SK-N-SH (cell line): ENCODE measurements around the gene GPM6B. TPM values are rescaled to one million over a fixed set of nuclear protein-coding genes. Genes with fewer than 3 reads are reported as not detected.
A peak's percentile ranks its signal among the peaks of the same experiment; 100 is the strongest.

ENCODE experiments used
- CTCF ChIA-PET: fragments of 300-600, 350-600 bp; formaldehyde crosslinking; extraction: SDS; loops from one replicate; lab custom pipeline; 2021; lab: Yijun Ruan, JAX
- POLR2A ChIA-PET: fragments of 350-600 bp; sonication (Branson Sonifier 250); formaldehyde crosslinking; extraction: SDS; loops from one replicate; lab custom pipeline; 2020; ENCODE audit warnings: antibody characterized with exemption, inconsistent platforms; lab: Yijun Ruan, JAX
- DNase-seq: peaks from one replicate; pipeline ENCODE4 v3.0.0; 2012
- H2AFZ ChIP-seq: fragments of 200-600 bp; sonication (generic); 2 replicates; pipeline ENCODE4 v1.8.1; 2016; ENCODE audit warnings: antibody characterized with exemption, mild to moderate bottlenecking, low read depth
- H3F3A ChIP-seq: fragments of 200-600 bp; sonication (generic); replicated peaks from 2 replicates; pipeline ENCODE3; 2016; ENCODE audit warnings: antibody characterized with exemption, mild to moderate bottlenecking; ENCODE audit not compliant: insufficient read depth
- H3K27ac ChIP-seq, 2 experiments: fragments of 200-500 bp in 1 of 2; fragments of 200-600 bp in 1 of 2; sonication (Bioruptor generic) in 1 of 2; sonication (generic), shearing (Covaris generic) in 1 of 2; 2 replicates each; pipeline versions ENCODE4 v1.5.1 to v1.6.1; 2014 to 2016; ENCODE audit warnings: low read depth in 2 of 2, inconsistent platforms in 1 of 2, low read length in 1 of 2, mild to moderate bottlenecking in 1 of 2, mixed read lengths in 1 of 2
- H3K27me3 ChIP-seq: fragments of 200-600 bp; sonication (generic), shearing (Covaris generic); 2 replicates; pipeline ENCODE4 v1.6.1; 2016; ENCODE audit warnings: mixed run types; ENCODE audit not compliant: insufficient read depth
- H3K36me3 ChIP-seq, 2 experiments: fragments of 200-500 bp in 1 of 2; fragments of 200-600 bp in 1 of 2; sonication (Bioruptor generic) in 1 of 2; sonication (generic) in 1 of 2; replicated peaks in 1 of 2; 2 replicates each; pipeline versions ENCODE3 to v1.5.1; 2014 to 2016; ENCODE audit warnings: low read length in 1 of 2, mild to moderate bottlenecking in 1 of 2; ENCODE audit not compliant: insufficient read depth in 2 of 2, control insufficient read depth in 1 of 2
- H3K4me1 ChIP-seq, 2 experiments: fragments of 200-500 bp in 1 of 2; fragments of 200-600 bp in 1 of 2; sonication (Bioruptor generic) in 1 of 2; sonication (generic), shearing (Covaris generic) in 1 of 2; 2 replicates each; pipeline versions ENCODE4 v1.5.1 to v1.6.1; 2014 to 2016; ENCODE audit warnings: low read depth in 1 of 2, low read length in 1 of 2, mixed run types in 1 of 2; ENCODE audit not compliant: insufficient read depth in 2 of 2, control insufficient read depth in 1 of 2
- H3K4me2 ChIP-seq: fragments of 200-600 bp; sonication (generic), shearing (Covaris generic); 2 replicates; pipeline ENCODE4 v1.6.1; 2017; ENCODE audit warnings: mixed run types
- H3K4me3 ChIP-seq, 2 experiments: fragments of 200-500 bp in 1 of 2; fragments of 200-600 bp in 1 of 2; sonication (Bioruptor generic) in 1 of 2; sonication (generic), shearing (Covaris generic) in 1 of 2; 2 replicates each; pipeline versions ENCODE4 v1.5.1 to v1.8.1; 2014 to 2016; ENCODE audit warnings: low read depth in 2 of 2, inconsistent platforms in 1 of 2, low read length in 1 of 2, mild to moderate bottlenecking in 1 of 2, mixed read lengths in 1 of 2, moderate library complexity in 1 of 2
- H3K79me2 ChIP-seq: fragments of 200-600 bp; sonication (generic); 2 replicates; pipeline ENCODE4 v1.8.1; 2017; ENCODE audit warnings: mild to moderate bottlenecking; ENCODE audit not compliant: insufficient read depth
- H3K9ac ChIP-seq: fragments of 200-600 bp; sonication (generic); 2 replicates; pipeline ENCODE4 v1.6.1; 2017; ENCODE audit warnings: mixed run types
- H3K9me2 ChIP-seq: fragments of 200-600 bp; sonication (generic); 2 replicates; pipeline ENCODE4 v1.6.1; 2017; ENCODE audit warnings: mixed run types
- H3K9me3 ChIP-seq: fragments of 200-600 bp; sonication (generic); 2 replicates; pipeline ENCODE4 v1.6.1; 2017; ENCODE audit warnings: mixed run types, mild to moderate bottlenecking, moderate library complexity
- H4K20me1 ChIP-seq: fragments of 200-600 bp; sonication (generic); 2 replicates; pipeline ENCODE4 v1.6.1; 2017; ENCODE audit warnings: mild to moderate bottlenecking, mixed run types; ENCODE audit not compliant: insufficient read depth
- CHD2 ChIP-seq: fragments of 150-350 bp; IDR thresholded peaks from 2 replicates; pipeline ENCODE4 v1.6.1; 2018; ENCODE audit warnings: low read length; ENCODE audit not compliant: partially characterized antibody
- ELF1 ChIP-seq: IDR thresholded peaks from 2 replicates; pipeline ENCODE4 v1.4.0; 2012
- EP300 ChIP-seq, 2 experiments: IDR thresholded peaks; 2 replicates each; pipeline versions ENCODE4 v1.4.0 to v1.6.1; 2012; ENCODE audit warnings: borderline replicate concordance in 1 of 2, low read depth in 1 of 2, low read length in 1 of 2
- GATA2 ChIP-seq: sonication (generic); formaldehyde crosslinking; IDR thresholded peaks from 2 replicates; pipeline ENCODE4 v1.5.0; 2020; ENCODE audit warnings: mild to moderate bottlenecking, missing genetic modification reagents
- IRF3 ChIP-seq: fragments of 150-350 bp; IDR thresholded peaks from 2 replicates; pipeline ENCODE4 v1.6.1; 2016; ENCODE audit warnings: mild to moderate bottlenecking, low read depth, low read length
- MAX ChIP-seq: IDR thresholded peaks from 2 replicates; pipeline ENCODE4 v1.4.0; 2012; ENCODE audit warnings: low read depth
- MEF2A ChIP-seq: IDR thresholded peaks from 2 replicates; pipeline ENCODE4 v1.4.0; 2012; ENCODE audit warnings: low read depth, borderline replicate concordance
- MXI1 ChIP-seq: IDR thresholded peaks from 2 replicates; pipeline ENCODE4 v1.6.1; 2012; ENCODE audit warnings: mild to moderate bottlenecking, low read depth, low read length, improper control_type of control experiment
- RCOR1 ChIP-seq: fragments of 150-350 bp; IDR thresholded peaks from 2 replicates; pipeline ENCODE4 v1.6.1; 2017; ENCODE audit warnings: antibody characterized with exemption, low read length
- RXRA ChIP-seq: IDR thresholded peaks from 2 replicates; pipeline ENCODE4 v1.4.0; 2012; ENCODE audit warnings: low read depth, mild to moderate bottlenecking, borderline replicate concordance
- SMC3 ChIP-seq: IDR thresholded peaks from 2 replicates; pipeline ENCODE4 v1.6.1; 2012; ENCODE audit warnings: low read depth, low read length, improper control_type of control experiment
- TAF1 ChIP-seq: IDR thresholded peaks from 2 replicates; pipeline ENCODE4 v1.6.1; 2012; ENCODE audit warnings: low read depth, mild to moderate bottlenecking, low read length, moderate library complexity, borderline replicate concordance
- TCF12 ChIP-seq: IDR thresholded peaks from 2 replicates; pipeline ENCODE4 v1.4.0; 2012
- USF1 ChIP-seq: IDR thresholded peaks from 2 replicates; pipeline ENCODE4 v1.4.0; 2012; ENCODE audit warnings: low read depth, borderline replicate concordance
- ZBTB33 ChIP-seq: IDR thresholded peaks from 2 replicates; pipeline ENCODE4 v1.4.0; 2012; ENCODE audit warnings: low read depth, borderline replicate concordance
- polyA plus RNA-seq, 3 experiments: library from polyadenylated mRNA; depleted of rRNA; stranded (reverse); fragments of >200 nt; gene quantifications; 2 replicates each; pipeline ENCODE4 v1.2.3, GENCODE V29; 2012
- TF ChIP-seq, protein P1 (sequence below): fragments of 150-350 bp; IDR thresholded peaks from 2 replicates; pipeline ENCODE4 v1.6.1; 2017; ENCODE audit warnings: antibody characterized with exemption, low read length, low read depth, borderline replicate concordance
- TF ChIP-seq, protein P2 (sequence below): IDR thresholded peaks from 2 replicates; pipeline ENCODE4; 2012
- TF ChIP-seq, protein P3 (sequence below): fragments of 200-600 bp; sonication (generic); IDR thresholded peaks from 2 replicates; pipeline ENCODE4 v1.6.1; 2017; ENCODE audit warnings: antibody characterized with exemption, mild to moderate bottlenecking, moderate library complexity

GPM6B gene
- polyA plus RNA-seq, 1 of the 3 experiments (the other 2 are of a cell fraction), result 1.2 TPM

- TF ChIP-seq, protein P1, sequence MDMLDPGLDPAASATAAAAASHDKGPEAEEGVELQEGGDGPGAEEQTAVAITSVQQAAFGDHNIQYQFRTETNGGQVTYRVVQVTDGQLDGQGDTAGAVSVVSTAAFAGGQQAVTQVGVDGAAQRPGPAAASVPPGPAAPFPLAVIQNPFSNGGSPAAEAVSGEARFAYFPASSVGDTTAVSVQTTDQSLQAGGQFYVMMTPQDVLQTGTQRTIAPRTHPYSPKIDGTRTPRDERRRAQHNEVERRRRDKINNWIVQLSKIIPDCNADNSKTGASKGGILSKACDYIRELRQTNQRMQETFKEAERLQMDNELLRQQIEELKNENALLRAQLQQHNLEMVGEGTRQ, result no peak
- TF ChIP-seq MXI1 (no peak), GATA2 (no peak), MAX (no peak)
- TF ChIP-seq, protein P2, sequence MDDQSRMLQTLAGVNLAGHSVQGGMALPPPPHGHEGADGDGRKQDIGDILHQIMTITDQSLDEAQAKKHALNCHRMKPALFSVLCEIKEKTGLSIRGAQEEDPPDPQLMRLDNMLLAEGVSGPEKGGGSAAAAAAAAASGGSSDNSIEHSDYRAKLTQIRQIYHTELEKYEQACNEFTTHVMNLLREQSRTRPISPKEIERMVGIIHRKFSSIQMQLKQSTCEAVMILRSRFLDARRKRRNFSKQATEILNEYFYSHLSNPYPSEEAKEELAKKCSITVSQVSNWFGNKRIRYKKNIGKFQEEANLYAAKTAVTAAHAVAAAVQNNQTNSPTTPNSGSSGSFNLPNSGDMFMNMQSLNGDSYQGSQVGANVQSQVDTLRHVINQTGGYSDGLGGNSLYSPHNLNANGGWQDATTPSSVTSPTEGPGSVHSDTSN, result no peak
These were observed 66.1 kb downstream of the GPM6B start (continued) for GRCh38 chrX:13750812-13751211.

GRCh38 chrX:13750204-13750603, 66.7 kb downstream of the GPM6B start:
- no peaks in the 10 kb centered on the region for H3K9me2 ChIP-seq
- H3K4me3 ChIP-seq, result no peak overlapping the region
- no peak overlapping the region for H2AFZ ChIP-seq
- no peaks in the 10 kb centered on the region for H3K27me3 ChIP-seq
- no peak overlapping the region for H3K27ac ChIP-seq
- no peaks in the 10 kb centered on the region for H3K9me3 ChIP-seq
- H3K9ac ChIP-seq, result no peak overlapping the region
- peaks cover 2% of the 10 kb centered on the region for H3F3A ChIP-seq
- H3K4me1 ChIP-seq, result no peaks in the 10 kb centered on the region
- H4K20me1 ChIP-seq, result no peaks in the 10 kb centered on the region
- POLR2A ChIA-PET, result no interaction called here
- no peak overlapping the region for H3K4me2 ChIP-seq
- H3K36me3 ChIP-seq, result peaks cover 62 to 72% of the 10 kb centered on the region in 2 experiments
- H3K79me2 ChIP-seq, result no peaks in the 10 kb centered on the region
- DNase-seq, result peak; percentile 36
- CTCF ChIA-PET, result interaction anchor here (0.8 to 3.8 kb wide), 8 partner anchors 11 to 282 kb away, joined by 3 to 20 read pairs (median 8); partner anchors contain the start of gene GEMIN8
- TF ChIP-seq, protein P1, result no peak
- TF ChIP-seq TCF12, result no peak
- peak; percentile 56 for TF ChIP-seq SMC3
- no peak for TF ChIP-seq TAF1
- no peak for TF ChIP-seq MEF2A
- TF ChIP-seq ELF1, result no peak
- TF ChIP-seq USF1, result no peak
- no peak for TF ChIP-seq MAX
- TF ChIP-seq EP300 (IDR thresholded peaks at IDR 0.05; ENCODE audit: borderline replicate concordance in 1 of 2, low read depth in 1 of 2, low read length in 1 of 2), result no peak
- TF ChIP-seq IRF3, result no peak
- TF ChIP-seq CHD2, result no peak
- no peak for TF ChIP-seq RXRA
- no peak for TF ChIP-seq RCOR1
- no peak for TF ChIP-seq GATA2
- TF ChIP-seq ZBTB33, result no peak
- TF ChIP-seq, protein P3, sequence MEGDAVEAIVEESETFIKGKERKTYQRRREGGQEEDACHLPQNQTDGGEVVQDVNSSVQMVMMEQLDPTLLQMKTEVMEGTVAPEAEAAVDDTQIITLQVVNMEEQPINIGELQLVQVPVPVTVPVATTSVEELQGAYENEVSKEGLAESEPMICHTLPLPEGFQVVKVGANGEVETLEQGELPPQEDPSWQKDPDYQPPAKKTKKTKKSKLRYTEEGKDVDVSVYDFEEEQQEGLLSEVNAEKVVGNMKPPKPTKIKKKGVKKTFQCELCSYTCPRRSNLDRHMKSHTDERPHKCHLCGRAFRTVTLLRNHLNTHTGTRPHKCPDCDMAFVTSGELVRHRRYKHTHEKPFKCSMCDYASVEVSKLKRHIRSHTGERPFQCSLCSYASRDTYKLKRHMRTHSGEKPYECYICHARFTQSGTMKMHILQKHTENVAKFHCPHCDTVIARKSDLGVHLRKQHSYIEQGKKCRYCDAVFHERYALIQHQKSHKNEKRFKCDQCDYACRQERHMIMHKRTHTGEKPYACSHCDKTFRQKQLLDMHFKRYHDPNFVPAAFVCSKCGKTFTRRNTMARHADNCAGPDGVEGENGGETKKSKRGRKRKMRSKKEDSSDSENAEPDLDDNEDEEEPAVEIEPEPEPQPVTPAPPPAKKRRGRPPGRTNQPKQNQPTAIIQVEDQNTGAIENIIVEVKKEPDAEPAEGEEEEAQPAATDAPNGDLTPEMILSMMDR, result peak; percentile 71
